ENCODE data around the gene GRAMD1B.

GRAMD1B gene

GRCh38 chr11:123601743-123602142, 171.7 kb downstream of the GRAMD1B start:
- H3K4me3 ChIP-seq (ENCODE audit: low read depth, low read length): no peak overlapping the region
- TF ChIP-seq MYC (IDR thresholded peaks at IDR 0.05; ENCODE audit: low read depth, low read length) (no peak), CTCF (IDR thresholded peaks at IDR 0.05; ENCODE audit: low read depth, low read length) (no peak), POLR2A (IDR thresholded peaks at IDR 0.05; ENCODE audit: extremely low read depth, insufficient read length) (no peak), MAX (IDR thresholded peaks at IDR 0.05; ENCODE audit: low read depth, low read length) (no peak)
- DNase-seq (ENCODE audit: low read depth): no peak

- no peak for DNase-seq (ENCODE audit: low read depth)
- no peak overlapping the region for H3K4me3 ChIP-seq (ENCODE audit: low read depth, low read length)
- TF ChIP-seq MAX (IDR thresholded peaks at IDR 0.05; ENCODE audit: low read depth, low read length) (no peak), POLR2A (IDR thresholded peaks at IDR 0.05; ENCODE audit: extremely low read depth, insufficient read length) (no peak), CTCF (IDR thresholded peaks at IDR 0.05; ENCODE audit: low read depth, low read length) (no peak), MYC (IDR thresholded peaks at IDR 0.05; ENCODE audit: low read depth, low read length) (no peak)
Measured at GRCh38 chr11:123603666-123604065, 173.6 kb downstream of the GRAMD1B start.

GRCh38 chr11:123607781-123608180, 177.7 kb downstream of the GRAMD1B start:
- no peak overlapping the region for H3K4me3 ChIP-seq (ENCODE audit: low read depth, low read length)
- TF ChIP-seq MAX (IDR thresholded peaks at IDR 0.05; ENCODE audit: low read depth, low read length): no peak
- no peak for TF ChIP-seq POLR2A (IDR thresholded peaks at IDR 0.05; ENCODE audit: extremely low read depth, insufficient read length)
- TF ChIP-seq CTCF (IDR thresholded peaks at IDR 0.05; ENCODE audit: low read depth, low read length): no peak
- no peak for TF ChIP-seq MYC (IDR thresholded peaks at IDR 0.05; ENCODE audit: low read depth, low read length)
- no peak for DNase-seq (ENCODE audit: low read depth)

- no peak overlapping the region for H3K4me3 ChIP-seq (ENCODE audit: low read depth, low read length)
- no peak for TF ChIP-seq MYC (IDR thresholded peaks at IDR 0.05; ENCODE audit: low read depth, low read length)
- TF ChIP-seq POLR2A (IDR thresholded peaks at IDR 0.05; ENCODE audit: extremely low read depth, insufficient read length): no peak
- no peak for TF ChIP-seq MAX (IDR thresholded peaks at IDR 0.05; ENCODE audit: low read depth, low read length)
- no peak for TF ChIP-seq CTCF (IDR thresholded peaks at IDR 0.05; ENCODE audit: low read depth, low read length)
- no peak for DNase-seq (ENCODE audit: low read depth)
Measured at GRCh38 chr11:123608371-123608770, 178.3 kb downstream of the GRAMD1B start.

- TF ChIP-seq POLR2A (IDR thresholded peaks at IDR 0.05; ENCODE audit: extremely low read depth, insufficient read length) (no peak), CTCF (IDR thresholded peaks at IDR 0.05; ENCODE audit: low read depth, low read length) (no peak), MAX (IDR thresholded peaks at IDR 0.05; ENCODE audit: low read depth, low read length) (no peak), MYC (IDR thresholded peaks at IDR 0.05; ENCODE audit: low read depth, low read length) (no peak)
- DNase-seq (ENCODE audit: low read depth): no peak
- no peak overlapping the region for H3K4me3 ChIP-seq (ENCODE audit: low read depth, low read length)
Measured at GRCh38 chr11:123608945-123609344, 178.9 kb downstream of the GRAMD1B start.

- H3K4me3 ChIP-seq (ENCODE audit: low read depth, low read length): no peak overlapping the region
- TF ChIP-seq MAX (IDR thresholded peaks at IDR 0.05; ENCODE audit: low read depth, low read length) (no peak), MYC (IDR thresholded peaks at IDR 0.05; ENCODE audit: low read depth, low read length) (no peak)
- DNase-seq (ENCODE audit: low read depth): no peak
Measured at GRCh38 chr11:123611698-123612097, 181.6 kb downstream of the GRAMD1B start.
